ENCODE measurements around the gene POP5. TPM values are rescaled to one million over a fixed set of nuclear protein-coding genes. Genes with fewer than 3 reads are reported as not detected.
"Not testable (repeated sequence)": the region's sequence is repeated elsewhere in the genome, so short reads cannot be mapped to it uniquely, and the experiment has no call there.

POP5 gene
- total and polyA plus RNA-seq, 9 donors = 13.6 to 39.4 (median 25.7) TPM

DNA sequence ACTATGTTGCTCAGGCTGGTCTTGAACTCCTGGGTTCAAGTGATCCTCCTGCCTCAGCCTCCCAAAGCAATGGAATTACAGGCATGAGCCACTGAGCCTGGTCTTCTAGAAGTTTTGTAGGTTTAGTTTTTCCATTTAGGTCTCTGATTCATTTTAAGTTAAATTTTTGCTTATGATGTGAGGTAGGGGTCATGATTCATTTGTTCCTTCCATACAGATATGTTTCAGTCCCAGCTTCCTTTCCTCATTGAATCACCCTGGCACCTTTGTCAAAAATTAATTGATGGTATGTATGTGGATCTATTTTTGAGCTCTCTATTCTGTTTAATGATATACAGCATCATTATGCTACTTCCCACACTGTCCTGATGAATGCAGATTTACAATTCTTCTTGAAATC lies 33.6 kb upstream of the POP5 start:
- no peak for TF ChIP-seq POLR2A (IDR thresholded peaks at IDR 0.05)
- TF ChIP-seq, protein P1, sequence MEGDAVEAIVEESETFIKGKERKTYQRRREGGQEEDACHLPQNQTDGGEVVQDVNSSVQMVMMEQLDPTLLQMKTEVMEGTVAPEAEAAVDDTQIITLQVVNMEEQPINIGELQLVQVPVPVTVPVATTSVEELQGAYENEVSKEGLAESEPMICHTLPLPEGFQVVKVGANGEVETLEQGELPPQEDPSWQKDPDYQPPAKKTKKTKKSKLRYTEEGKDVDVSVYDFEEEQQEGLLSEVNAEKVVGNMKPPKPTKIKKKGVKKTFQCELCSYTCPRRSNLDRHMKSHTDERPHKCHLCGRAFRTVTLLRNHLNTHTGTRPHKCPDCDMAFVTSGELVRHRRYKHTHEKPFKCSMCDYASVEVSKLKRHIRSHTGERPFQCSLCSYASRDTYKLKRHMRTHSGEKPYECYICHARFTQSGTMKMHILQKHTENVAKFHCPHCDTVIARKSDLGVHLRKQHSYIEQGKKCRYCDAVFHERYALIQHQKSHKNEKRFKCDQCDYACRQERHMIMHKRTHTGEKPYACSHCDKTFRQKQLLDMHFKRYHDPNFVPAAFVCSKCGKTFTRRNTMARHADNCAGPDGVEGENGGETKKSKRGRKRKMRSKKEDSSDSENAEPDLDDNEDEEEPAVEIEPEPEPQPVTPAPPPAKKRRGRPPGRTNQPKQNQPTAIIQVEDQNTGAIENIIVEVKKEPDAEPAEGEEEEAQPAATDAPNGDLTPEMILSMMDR (IDR thresholded peaks at IDR 0.05) = no peak
- no peak for TF ChIP-seq EP300 (IDR thresholded peaks at IDR 0.05)
- Histone ChIP-seq H3K27ac (no peak overlapping the region), H3K36me3 (no peaks in the 10 kb centered on the region), H3K27me3 (no peaks in the 10 kb centered on the region), H3K9me3 (no peaks in the 10 kb centered on the region), H3K4me3 (no peak overlapping the region), H3K4me1 (ENCODE audit: insufficient read depth) (no peaks in the 10 kb centered on the region)
- no peak for DNase-seq
- intact Hi-C loops (cut with DNase I) = no loop called here

DNA sequence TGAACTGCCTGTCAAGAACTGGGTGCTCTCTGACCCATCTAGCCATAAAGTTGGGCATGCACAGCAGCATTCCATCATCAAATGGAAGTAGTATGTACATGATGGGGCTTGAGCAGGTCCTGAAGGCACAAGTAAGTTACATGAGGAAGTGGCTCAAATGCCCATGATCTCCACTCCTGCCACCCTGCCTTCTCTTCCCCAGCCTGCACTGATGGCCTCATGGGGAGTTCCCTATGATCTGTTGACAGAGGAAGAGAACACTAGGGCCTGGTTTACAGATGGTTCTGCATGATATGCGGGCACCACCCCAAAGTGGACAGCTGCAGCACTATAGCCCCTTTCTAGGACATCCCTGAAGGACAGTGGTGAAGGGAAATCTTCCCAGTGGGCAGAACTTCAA lies 30.3 kb upstream of the POP5 start:
- H3K4me1 ChIP-seq (ENCODE audit: insufficient read depth); H3K9me3 ChIP-seq; intact Hi-C loops (cut with DNase I); H3K27ac ChIP-seq; H3K27me3 ChIP-seq; H3K36me3 ChIP-seq; DNase-seq; H3K4me3 ChIP-seq: not testable (repeated sequence)
- WGBS, 3 donors = 75 to 83% (median 80%) methylated on average over 1 of the region's 1 CpG

DNA sequence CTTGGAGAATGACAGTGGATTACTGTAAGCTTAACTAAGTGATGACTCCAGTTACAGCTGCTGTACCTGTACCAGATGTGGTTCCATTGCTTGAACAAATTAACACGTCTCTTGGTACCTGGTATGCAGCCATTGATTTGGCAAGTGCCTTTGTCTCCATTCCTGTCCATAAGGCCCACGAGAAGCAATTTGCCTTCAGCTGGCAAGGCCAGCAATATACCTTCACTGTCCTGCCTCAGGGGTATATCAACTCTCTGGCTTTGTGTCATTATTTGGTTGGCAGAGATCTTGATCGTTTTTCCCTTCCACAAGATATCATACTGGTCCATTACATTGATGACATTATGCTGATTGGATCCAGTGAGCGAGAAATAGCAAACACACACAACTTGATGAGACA lies 29.4 kb upstream of the POP5 start:
- no peaks in the 10 kb centered on the region for H3K36me3 ChIP-seq
- TF ChIP-seq, protein P1 (IDR thresholded peaks at IDR 0.05) = no peak
- no peak for TF ChIP-seq EP300 (IDR thresholded peaks at IDR 0.05)
- TF ChIP-seq POLR2A (IDR thresholded peaks at IDR 0.05) = no peak
- WGBS, 3 donors = 69 to 81% (median 71%) methylated on average over 4 of the region's 4 CpGs
- no peaks in the 10 kb centered on the region for H3K9me3 ChIP-seq
- no peaks in the 10 kb centered on the region for H3K4me1 ChIP-seq (ENCODE audit: insufficient read depth)
- H3K27me3 ChIP-seq = no peaks in the 10 kb centered on the region
- DNase-seq = no peak
- no peak overlapping the region for H3K27ac ChIP-seq
- H3K4me3 ChIP-seq = no peak overlapping the region
- intact Hi-C loops (cut with DNase I) = no loop called here

DNA sequence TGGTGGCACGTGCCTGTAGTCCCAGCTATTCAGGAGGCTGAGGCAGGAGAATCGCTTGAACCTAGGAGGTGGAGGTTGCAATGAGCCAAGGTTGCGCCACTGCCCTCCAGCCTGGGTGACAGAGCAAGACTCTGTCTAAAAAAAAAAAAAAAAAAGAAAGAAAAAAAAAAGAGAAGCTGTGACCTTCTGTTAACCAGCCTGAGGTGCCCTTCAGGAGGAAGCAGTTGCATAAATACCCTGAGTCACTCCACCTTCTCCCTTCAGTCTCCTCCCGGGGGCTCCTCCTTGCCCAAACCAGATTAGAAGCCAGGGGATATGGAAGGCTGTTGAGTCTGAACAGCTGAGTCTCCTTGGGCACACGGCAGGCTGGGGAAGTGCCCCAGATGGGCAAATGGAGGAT lies 21.2 kb upstream of the POP5 start:
- DNase-seq; H3K27me3 ChIP-seq; H3K4me1 ChIP-seq (ENCODE audit: insufficient read depth); H3K27ac ChIP-seq; H3K36me3 ChIP-seq; intact Hi-C loops (cut with DNase I); H3K4me3 ChIP-seq; H3K9me3 ChIP-seq: not testable (repeated sequence)
- 65 to 68% (median 65%) methylated on average over 5 of the region's 5 CpGs for WGBS, 3 donors

DNA sequence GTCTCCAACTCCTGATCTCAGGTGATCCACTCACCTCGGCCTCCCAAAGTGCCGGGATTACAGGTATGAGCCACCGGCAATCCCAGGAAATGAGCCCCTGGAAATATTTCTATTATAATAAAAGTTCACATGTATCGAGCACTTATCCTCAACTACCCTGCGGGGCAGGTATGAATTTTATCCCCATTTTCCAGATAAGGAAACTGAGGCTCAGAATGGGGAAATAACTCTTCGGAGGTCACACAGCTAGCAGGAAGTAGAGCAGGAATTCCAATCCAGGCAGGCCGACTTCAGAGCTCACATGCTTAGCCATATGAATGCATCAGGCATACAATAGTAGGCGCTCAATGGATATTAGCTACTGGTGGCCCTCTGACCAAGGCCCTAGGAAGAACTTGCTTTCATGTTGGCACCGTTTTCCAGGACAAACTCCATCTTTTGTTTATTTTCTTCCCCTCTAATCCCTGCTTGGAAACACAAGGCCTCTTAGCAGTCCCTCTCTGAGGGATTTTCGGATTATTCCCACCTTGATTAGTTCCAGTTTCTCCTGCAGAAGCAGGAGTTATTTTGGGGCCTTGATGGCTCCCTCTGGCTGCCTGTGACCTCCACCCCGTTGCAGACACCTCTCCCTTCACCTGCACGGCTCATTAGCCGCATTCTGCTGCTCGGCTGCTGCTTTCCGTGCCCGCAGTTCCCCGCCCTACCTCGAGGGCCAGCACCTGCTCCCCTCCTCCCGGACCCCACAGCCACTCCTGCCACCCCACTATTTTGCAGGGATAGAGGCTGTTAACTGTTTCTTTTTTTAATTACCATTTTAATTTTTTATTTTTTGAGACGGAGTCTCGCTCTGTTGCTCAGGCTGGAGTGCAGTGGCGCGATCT lies 18.7 kb upstream of the POP5 start:
- Histone ChIP-seq H3K36me3 (no peaks in the 10 kb centered on the region), H3K27ac (no peak overlapping the region), H3K4me1 (ENCODE audit: insufficient read depth) (no peaks in the 10 kb centered on the region), H3K4me3 (no peak overlapping the region), H3K9me3 (no peaks in the 10 kb centered on the region), H3K27me3 (no peaks in the 10 kb centered on the region)
- 71 to 74% (median 71%) methylated on average over 23 of the region's 23 CpGs for WGBS, 3 donors
- intact Hi-C loops (cut with DNase I) = no loop called here
- TF ChIP-seq EP300 (IDR thresholded peaks at IDR 0.05) = no peak
- TF ChIP-seq, protein P1 (IDR thresholded peaks at IDR 0.05) = no peak
- no peak for DNase-seq

All from ovary (tissue), 9 donors.